NB4 (cell line): ENCODE data around the gene ADD1.
"Not testable (repeated sequence)": the region's sequence is repeated elsewhere in the genome, so short reads cannot be mapped to it uniquely, and the experiment has no call there.

Experiments used
- CTCF ChIP-seq: IDR thresholded peaks from one replicate; pipeline ENCODE4 v1.5.1; 2012; ENCODE audit warnings: low read depth, low read length
- POLR2A ChIP-seq: IDR thresholded peaks from 2 replicates; pipeline ENCODE4 v1.6.1; 2011; ENCODE audit warnings: mild to moderate bottlenecking; ENCODE audit not compliant: insufficient read length; ENCODE audit errors: extremely low read depth
- TF ChIP-seq, protein P1 (sequence below): IDR thresholded peaks from 2 replicates; pipeline ENCODE4 v1.6.1; 2011; ENCODE audit warnings: low read depth, low read length

DNA sequence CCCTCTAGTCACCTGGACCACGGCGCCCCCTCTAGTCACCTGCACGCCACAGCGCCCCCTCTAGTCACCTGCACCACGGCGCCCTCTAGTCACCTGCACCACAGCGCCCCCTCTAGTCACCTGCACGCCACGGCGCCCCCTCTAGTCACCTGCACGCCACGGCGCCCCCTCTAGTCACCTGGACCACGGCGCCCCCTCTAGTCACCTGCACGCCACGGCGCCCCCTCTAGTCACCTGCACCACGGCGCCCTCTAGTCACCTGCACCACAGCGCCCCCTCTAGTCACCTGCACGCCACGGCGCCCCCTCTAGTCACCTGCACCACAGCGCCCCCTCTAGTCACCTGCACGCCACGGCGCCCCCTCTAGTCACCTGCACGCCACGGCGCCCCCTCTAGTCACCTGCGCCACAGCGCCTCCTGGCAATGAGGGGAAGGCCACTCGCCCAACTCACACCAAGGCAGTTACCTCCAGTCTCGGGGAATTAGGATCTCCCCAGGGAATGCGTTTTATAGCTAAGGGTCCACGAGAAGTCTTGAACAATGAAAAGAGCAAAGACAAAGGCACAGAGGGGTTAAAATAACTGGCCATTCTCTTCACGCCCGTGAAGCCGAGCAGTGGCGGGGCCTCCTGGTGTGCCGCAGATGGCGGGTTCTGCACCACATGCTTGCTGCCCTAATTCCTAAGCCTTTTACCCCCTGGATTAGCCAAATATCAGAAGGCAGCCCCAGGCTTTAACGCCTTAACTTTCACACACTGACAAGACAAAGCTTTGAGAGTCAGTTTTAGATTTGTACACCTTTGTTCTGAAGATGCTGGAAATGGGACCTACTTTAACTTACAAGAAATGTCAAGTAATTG lies 111.8 kb downstream of the ADD1 start:
- TF ChIP-seq CTCF = peak; percentile 17
- not testable (repeated sequence) for TF ChIP-seq POLR2A
- TF ChIP-seq, protein P1, sequence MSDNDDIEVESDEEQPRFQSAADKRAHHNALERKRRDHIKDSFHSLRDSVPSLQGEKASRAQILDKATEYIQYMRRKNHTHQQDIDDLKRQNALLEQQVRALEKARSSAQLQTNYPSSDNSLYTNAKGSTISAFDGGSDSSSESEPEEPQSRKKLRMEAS = not testable (repeated sequence)
